GM12892 (cell line): ENCODE results near the gene COCH.
"Not testable (repeated sequence)": the region's sequence is repeated elsewhere in the genome, so short reads cannot be mapped to it uniquely, and the experiment has no call there.

Source experiments
- POLR2A ChIP-seq: IDR thresholded peaks from 2 replicates; pipeline ENCODE4 v1.6.1; 2011; ENCODE audit warnings: low read depth, low read length, control low read depth
- POLR2AphosphoS5 ChIP-seq: IDR thresholded peaks from 2 replicates; pipeline ENCODE4 v1.6.1; 2011; ENCODE audit warnings: low read depth, low read length, control low read depth
- TAF1 ChIP-seq: IDR thresholded peaks from 2 replicates; pipeline ENCODE4 v1.6.1; 2011; ENCODE audit warnings: low read depth, mild to moderate bottlenecking, control low read depth, low read length, borderline replicate concordance

GRCh38 chr14:30933937-30934336 is 59.6 kb downstream of the COCH start:
- TF ChIP-seq POLR2A, POLR2AphosphoS5, TAF1: not testable (repeated sequence)
